SU-DHL-6 (cell line): ENCODE measurements around the gene NINL.

ENCODE experiments used
- EZH2phosphoT487 ChIP-seq: fragments of 200-600 bp; sonication (generic), shearing (Covaris generic); conservative IDR thresholded peaks from 2 replicates; pipeline ENCODE4 v1.6.1; 2018; ENCODE audit warnings: mild to moderate bottlenecking, antibody characterized with exemption, low read length, moderate library complexity, mixed read lengths
- TF ChIP-seq, protein P1 (sequence below): fragments of 200-600 bp; sonication (generic); IDR thresholded peaks from one replicate; pipeline ENCODE4 v1.5.1; 2017; ENCODE audit warnings: antibody characterized with exemption, mild to moderate bottlenecking, low read length, moderate library complexity; ENCODE audit not compliant: insufficient read depth, poor library complexity, severe bottlenecking

DNA sequence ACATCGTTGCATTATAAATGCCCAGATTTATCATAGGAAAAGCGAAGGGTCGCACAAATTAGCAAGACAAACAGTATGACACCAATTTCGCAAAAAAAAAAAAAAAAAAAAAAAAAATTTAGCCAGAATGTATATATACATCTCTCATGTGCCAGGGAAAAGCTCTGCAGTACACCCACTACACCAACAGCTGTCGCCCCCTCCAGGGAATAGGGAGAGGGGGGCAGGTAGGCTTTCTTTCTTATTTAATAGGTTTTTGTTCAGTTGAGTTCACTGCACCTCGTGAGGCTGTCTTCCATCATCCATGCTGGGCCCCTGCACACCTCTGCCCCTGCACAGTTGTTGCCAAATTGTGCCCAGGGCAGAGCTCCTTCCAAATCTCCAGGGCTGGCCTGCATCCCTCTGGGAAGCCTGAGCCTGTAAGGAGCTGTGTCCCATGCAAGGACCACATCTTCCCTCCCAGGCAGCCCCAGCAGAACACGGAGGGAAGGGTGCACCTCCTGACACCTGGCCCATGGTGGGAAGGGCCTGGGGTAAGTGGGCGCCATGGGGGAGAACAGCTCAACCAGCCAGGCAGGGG is 85.4 kb downstream of the NINL start:
- TF ChIP-seq, protein P1, sequence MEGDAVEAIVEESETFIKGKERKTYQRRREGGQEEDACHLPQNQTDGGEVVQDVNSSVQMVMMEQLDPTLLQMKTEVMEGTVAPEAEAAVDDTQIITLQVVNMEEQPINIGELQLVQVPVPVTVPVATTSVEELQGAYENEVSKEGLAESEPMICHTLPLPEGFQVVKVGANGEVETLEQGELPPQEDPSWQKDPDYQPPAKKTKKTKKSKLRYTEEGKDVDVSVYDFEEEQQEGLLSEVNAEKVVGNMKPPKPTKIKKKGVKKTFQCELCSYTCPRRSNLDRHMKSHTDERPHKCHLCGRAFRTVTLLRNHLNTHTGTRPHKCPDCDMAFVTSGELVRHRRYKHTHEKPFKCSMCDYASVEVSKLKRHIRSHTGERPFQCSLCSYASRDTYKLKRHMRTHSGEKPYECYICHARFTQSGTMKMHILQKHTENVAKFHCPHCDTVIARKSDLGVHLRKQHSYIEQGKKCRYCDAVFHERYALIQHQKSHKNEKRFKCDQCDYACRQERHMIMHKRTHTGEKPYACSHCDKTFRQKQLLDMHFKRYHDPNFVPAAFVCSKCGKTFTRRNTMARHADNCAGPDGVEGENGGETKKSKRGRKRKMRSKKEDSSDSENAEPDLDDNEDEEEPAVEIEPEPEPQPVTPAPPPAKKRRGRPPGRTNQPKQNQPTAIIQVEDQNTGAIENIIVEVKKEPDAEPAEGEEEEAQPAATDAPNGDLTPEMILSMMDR = no peak
- TF ChIP-seq EZH2phosphoT487 = no peak
